ENCODE data around the gene BTNL9.

Gene BTNL9

DNA sequence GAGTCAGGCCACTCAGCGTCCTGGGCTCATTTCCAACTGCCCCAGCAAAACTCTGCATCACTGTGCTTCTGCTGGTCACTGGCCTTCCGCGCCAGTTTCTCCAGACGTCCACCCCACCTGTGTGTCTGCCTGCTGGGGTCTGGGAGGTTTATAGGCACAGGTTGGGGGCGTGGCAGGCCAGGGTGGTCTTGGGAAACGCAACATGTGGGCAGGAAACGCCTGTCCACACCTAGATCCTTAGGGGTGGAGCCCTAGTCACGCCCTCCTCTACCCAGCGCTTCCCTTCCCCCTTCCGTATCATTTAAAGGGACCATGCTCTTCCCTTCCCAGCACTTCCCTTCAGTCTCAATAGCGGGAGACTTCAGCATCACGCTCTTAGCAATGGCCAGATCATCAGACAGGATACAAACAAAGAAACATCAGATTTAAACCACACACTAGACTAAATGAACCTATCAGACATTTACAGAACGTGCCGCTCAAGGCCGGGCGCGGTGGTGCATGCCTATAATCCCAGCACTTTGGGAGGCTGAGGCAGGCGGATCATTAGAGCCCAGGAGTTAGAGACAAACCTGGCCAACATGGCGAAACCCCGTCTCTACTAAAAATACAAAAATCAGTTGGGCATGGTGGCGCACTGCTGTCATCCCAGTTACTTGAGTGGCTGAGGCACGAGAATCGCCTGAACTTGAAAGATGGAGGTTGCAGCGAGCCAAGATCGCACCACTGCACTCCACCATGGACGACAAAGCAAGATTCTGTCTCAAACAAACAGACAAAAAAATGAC is 11.8 kb upstream of the BTNL9 start:
- TF ChIP-seq EZH2 (optimal IDR thresholded peaks at IDR 0.05; ENCODE audit: low read depth, low read length) (no peak), EZH2phosphoT487 (IDR thresholded peaks at IDR 0.05; ENCODE audit: low read length) (no peak), CTCF (IDR thresholded peaks at IDR 0.05; ENCODE audit: low read length) (no peak)
- no peaks in the 10 kb centered on the region for H3F3A ChIP-seq (ENCODE audit: insufficient read depth, low read length)
- no peak overlapping the region for H3K4me2 ChIP-seq (ENCODE audit: low read depth, low read length)
- peaks cover under 1% of the 10 kb centered on the region; the same call in 1 of the 2 replicates for H3K27me3 ChIP-seq (replicated peaks; ENCODE audit: insufficient read depth, low read length)
- H2AFZ ChIP-seq (ENCODE audit: low read length) = no peak overlapping the region
- H4K20me1 ChIP-seq (ENCODE audit: insufficient read depth, low read length) = no peaks in the 10 kb centered on the region
- H3K9ac ChIP-seq (ENCODE audit: low read length) = no peak overlapping the region
- H3K9me2 ChIP-seq (replicated peaks; ENCODE audit: insufficient read depth, low read length) = no peaks in the 10 kb centered on the region
- DNase-seq = no peak
- H3K36me3 ChIP-seq (replicated peaks; ENCODE audit: insufficient read depth, low read length) = no peaks in the 10 kb centered on the region
- no peaks in the 10 kb centered on the region for H3K4me1 ChIP-seq (ENCODE audit: low read length)
- no peak overlapping the region for H3K27ac ChIP-seq (ENCODE audit: low read length)
- no peaks in the 10 kb centered on the region for H3K79me2 ChIP-seq (ENCODE audit: low read length)
- no peak overlapping the region for H3K4me3 ChIP-seq (ENCODE audit: low read length)
- H3K9me3 ChIP-seq (replicated peaks; ENCODE audit: insufficient read depth, low read length) = no peaks in the 10 kb centered on the region

- H3K36me3 ChIP-seq (replicated peaks; ENCODE audit: insufficient read depth, low read length) = no peaks in the 10 kb centered on the region
- no peak overlapping the region for H3K4me3 ChIP-seq (ENCODE audit: low read length)
- no peaks in the 10 kb centered on the region for H3K9me3 ChIP-seq (replicated peaks; ENCODE audit: insufficient read depth, low read length)
- no peaks in the 10 kb centered on the region for H4K20me1 ChIP-seq (ENCODE audit: insufficient read depth, low read length)
- TF ChIP-seq EZH2phosphoT487 (IDR thresholded peaks at IDR 0.05; ENCODE audit: low read length) (no peak), CTCF (IDR thresholded peaks at IDR 0.05; ENCODE audit: low read length) (no peak), EZH2 (optimal IDR thresholded peaks at IDR 0.05; ENCODE audit: low read depth, low read length) (no peak)
- DNase-seq = no peak
- H3F3A ChIP-seq (ENCODE audit: insufficient read depth, low read length) = no peaks in the 10 kb centered on the region
- no peak overlapping the region for H3K9ac ChIP-seq (ENCODE audit: low read length)
- H3K4me1 ChIP-seq (ENCODE audit: low read length) = no peaks in the 10 kb centered on the region
- H3K4me2 ChIP-seq (ENCODE audit: low read depth, low read length) = no peak overlapping the region
- H3K9me2 ChIP-seq (replicated peaks; ENCODE audit: insufficient read depth, low read length) = no peaks in the 10 kb centered on the region
- H2AFZ ChIP-seq (ENCODE audit: low read length) = no peak overlapping the region
- no peak overlapping the region for H3K27ac ChIP-seq (ENCODE audit: low read length)
- no peaks in the 10 kb centered on the region for H3K79me2 ChIP-seq (ENCODE audit: low read length)
- H3K27me3 ChIP-seq (replicated peaks; ENCODE audit: insufficient read depth, low read length) = peaks cover 22% of the 10 kb centered on the region
Observed at GRCh38 chr5:181031716-181032115, 8.3 kb upstream of the BTNL9 start.

GRCh38 chr5:181035991-181036815 is 3.9 kb upstream of the BTNL9 start:
- Histone ChIP-seq H3K27ac (ENCODE audit: low read length) (no peak overlapping the region), H2AFZ (ENCODE audit: low read length) (no peak overlapping the region), H3K9me2 (replicated peaks; ENCODE audit: insufficient read depth, low read length) (no peaks in the 10 kb centered on the region), H3K27me3 (replicated peaks; ENCODE audit: insufficient read depth, low read length) (peaks cover 53% of the 10 kb centered on the region), H3K36me3 (replicated peaks; ENCODE audit: insufficient read depth, low read length) (no peaks in the 10 kb centered on the region), H3K4me3 (ENCODE audit: low read length) (no peak overlapping the region), H3K4me1 (ENCODE audit: low read length) (no peaks in the 10 kb centered on the region), H3F3A (ENCODE audit: insufficient read depth, low read length) (no peaks in the 10 kb centered on the region), H4K20me1 (ENCODE audit: insufficient read depth, low read length) (no peaks in the 10 kb centered on the region), H3K9ac (ENCODE audit: low read length) (no peak overlapping the region), H3K4me2 (ENCODE audit: low read depth, low read length) (no peak overlapping the region), H3K79me2 (ENCODE audit: low read length) (no peaks in the 10 kb centered on the region), H3K9me3 (replicated peaks; ENCODE audit: insufficient read depth, low read length) (no peaks in the 10 kb centered on the region)
- DNase-seq = no peak
- TF ChIP-seq EZH2phosphoT487 (IDR thresholded peaks at IDR 0.05; ENCODE audit: low read length) = no peak
- no peak for TF ChIP-seq CTCF (IDR thresholded peaks at IDR 0.05; ENCODE audit: low read length)
- no peak for TF ChIP-seq EZH2 (optimal IDR thresholded peaks at IDR 0.05; ENCODE audit: low read depth, low read length)
